SH-SY5Y (cell line): Measurements from ENCODE around the gene MS4A7.

Experiments
- GATA2 ChIP-seq: IDR thresholded peaks from 2 replicates; pipeline ENCODE4 v1.6.1; 2011; ENCODE audit warnings: mild to moderate bottlenecking, low read depth, low read length
- GATA3 ChIP-seq: IDR thresholded peaks from 2 replicates; pipeline ENCODE4 v1.6.1; 2011; ENCODE audit warnings: low read depth, mild to moderate bottlenecking, low read length, moderate library complexity

The MS4A7 gene, protein sequence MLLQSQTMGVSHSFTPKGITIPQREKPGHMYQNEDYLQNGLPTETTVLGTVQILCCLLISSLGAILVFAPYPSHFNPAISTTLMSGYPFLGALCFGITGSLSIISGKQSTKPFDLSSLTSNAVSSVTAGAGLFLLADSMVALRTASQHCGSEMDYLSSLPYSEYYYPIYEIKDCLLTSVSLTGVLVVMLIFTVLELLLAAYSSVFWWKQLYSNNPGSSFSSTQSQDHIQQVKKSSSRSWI

DNA sequence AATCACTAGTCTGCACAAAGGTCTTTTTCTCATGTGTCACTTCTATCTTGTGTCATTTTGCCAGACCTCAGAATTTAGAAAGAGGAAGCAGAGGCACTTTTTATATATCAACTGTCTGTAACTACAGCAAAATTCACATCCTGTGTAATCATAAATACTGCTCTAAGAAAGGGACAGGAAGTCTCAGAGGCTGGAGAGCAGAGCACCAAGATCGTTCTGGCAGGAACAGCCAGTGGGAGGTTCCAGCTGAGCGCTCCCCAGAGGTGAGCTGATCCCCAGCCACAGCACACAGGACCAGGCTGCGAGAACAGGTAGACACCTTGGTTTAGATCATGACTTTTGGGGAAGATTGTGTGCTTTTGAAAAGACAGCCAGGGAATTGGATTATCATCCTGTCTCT, at the start of gene MS4A7:
TSS of gene MS4A7 (plus strand) at position 179 of the 400 bp plus-strand sequence. CDS start 4,610 bp downstream, outside the sequence.
- TF ChIP-seq GATA2 (no peak), GATA3 (no peak)

DNA sequence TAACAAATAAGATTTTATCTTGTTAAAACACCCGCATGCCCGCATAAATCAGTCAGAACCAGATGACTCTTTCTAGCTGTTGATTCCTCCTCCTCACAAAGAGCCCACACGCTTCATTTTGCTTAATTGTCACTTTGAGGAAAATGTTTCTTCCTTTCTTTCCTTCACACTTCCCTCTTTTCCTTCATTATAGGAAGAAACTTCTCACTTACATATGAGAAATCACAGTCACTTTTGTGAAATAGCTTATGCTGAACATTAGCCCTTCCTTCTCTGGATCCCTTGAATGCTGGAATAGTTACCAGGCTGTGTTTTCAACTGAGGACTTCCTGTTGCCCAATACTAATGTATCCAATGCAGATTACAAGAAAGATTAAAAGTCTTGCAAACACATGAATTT, 45.5 kb upstream of the MS4A7 start:
- TF ChIP-seq GATA3 (no peak), GATA2 (no peak)

DNA sequence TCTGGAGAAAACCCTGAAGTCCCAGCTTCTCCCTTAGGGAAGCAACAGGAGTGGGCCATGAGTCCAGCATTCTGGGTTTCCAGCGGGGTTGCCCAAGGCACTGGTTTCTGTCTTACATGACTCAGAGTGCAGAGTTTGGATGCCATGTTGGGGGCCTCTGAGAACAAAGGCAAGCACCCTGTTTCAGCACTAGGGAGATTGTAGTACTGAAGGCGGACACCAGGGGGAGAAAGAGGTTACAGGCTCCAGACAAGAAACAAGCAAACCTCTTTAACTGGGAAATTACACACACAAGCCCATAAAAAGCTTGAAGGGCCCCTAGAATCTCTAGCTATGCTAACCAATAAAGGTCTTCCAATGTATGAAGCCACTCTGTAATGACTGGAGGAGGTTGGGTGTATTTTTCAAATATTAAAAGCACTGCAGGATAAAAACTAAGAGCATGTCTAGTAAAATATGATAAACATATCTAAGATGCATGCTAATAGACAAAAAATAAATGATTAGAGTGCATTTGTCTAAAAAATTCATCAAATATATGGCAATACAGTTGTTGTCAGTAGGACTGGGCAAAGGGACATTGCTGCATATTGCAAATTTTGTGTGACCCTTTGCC, 44.2 kb upstream of the MS4A7 start:
- TF ChIP-seq GATA3 (no peak), GATA2 (no peak)

DNA sequence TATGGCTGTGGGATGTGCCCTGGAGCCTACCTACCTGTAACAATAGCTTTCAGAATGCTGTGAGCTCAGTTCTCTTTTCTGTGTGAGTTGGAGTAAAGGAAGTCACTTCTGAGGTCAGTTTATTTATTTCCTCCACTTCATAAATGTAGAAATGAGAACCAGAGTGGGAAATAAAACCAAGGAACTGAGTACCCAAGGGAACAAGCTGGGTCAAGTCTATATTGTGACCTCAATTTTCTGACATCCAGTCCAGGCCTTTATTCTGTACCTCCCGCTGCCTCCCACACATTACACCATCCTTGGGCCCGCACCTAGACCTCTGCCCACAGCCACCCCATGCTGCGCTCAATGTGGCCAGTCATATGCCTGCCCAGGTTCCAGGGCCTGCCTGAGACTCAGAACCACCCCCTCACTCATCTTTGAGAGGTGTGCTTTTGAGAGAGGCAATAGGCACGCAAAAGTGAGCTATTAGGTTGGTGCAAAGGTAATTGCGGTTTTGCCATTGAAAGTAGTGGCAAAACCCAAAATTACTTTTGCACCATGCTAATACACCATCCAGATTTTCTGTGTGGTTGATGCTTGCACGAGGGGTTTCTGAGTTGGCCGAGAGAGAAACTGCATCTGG, 41.5 kb upstream of the MS4A7 start:
- TF ChIP-seq GATA2 (no peak), GATA3 (no peak)

DNA sequence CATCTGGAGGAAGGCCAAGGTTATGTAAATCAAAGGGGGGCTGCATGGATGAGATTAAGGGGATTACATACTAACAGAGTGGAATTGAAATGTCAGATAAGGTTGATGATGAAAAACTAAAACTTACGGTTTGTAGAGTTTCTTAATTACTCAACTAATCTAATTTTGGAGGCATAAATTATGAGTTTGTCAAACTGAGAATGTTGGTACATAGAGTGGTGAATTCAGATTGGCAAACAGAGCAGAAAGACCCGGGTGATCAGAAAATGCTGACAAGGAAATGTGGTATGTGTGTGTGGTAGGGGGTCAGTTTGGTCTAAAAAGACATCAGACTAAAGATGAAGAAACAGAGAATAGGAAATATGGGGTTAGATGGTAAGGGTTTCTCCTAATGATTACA, 40.3 kb upstream of the MS4A7 start:
- no peak for TF ChIP-seq GATA3
- TF ChIP-seq GATA2 = no peak

DNA sequence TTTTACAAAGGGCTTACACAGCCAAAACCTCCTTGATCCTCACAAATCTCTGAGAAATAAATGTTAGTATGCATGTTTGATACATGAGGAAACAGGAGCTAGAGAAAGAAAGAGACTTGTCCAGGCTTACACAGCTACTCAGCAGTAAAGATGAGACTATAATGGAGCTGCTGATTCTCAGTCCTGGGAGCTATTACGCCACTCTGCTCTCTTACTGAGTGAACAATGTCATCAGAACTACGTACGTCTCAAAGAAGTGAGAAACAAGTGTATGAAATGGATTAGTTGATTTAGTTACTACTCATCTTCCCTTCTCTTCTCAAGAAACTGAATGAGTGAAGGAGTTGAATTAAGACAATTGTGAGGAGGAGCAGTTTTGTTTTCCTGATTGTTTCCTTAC, 39.0 kb upstream of the MS4A7 start:
- no peak for TF ChIP-seq GATA2
- no peak for TF ChIP-seq GATA3

DNA sequence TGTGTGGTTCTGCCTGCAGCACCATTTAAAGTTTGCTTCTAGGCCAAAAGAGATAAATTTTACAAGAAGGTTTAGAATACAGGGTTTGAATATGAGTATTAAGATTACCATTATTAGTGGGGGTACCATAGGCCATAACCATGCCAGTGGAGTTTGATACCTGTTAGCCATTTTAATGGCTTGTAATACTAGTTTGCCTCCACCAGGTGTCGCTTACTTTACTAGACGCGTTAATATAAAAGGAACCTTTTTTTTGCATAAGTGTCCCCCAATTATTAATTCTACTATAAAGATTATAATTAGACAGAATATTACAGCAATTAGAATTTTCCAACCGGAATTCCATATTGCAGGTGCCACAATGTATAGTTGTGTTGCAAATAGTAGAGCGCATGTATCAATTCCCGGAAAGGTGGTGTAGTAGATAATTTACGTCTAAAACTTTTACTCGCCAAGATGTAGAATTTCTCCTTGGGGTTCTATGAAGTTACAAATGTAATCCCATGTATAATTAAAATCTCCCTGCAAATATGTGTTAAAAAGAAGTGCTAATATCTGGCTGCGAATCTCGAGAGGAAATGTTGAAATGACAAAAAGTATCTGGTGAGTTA, 35.1 kb upstream of the MS4A7 start:
- TF ChIP-seq GATA3 (no peak), GATA2 (no peak)

DNA sequence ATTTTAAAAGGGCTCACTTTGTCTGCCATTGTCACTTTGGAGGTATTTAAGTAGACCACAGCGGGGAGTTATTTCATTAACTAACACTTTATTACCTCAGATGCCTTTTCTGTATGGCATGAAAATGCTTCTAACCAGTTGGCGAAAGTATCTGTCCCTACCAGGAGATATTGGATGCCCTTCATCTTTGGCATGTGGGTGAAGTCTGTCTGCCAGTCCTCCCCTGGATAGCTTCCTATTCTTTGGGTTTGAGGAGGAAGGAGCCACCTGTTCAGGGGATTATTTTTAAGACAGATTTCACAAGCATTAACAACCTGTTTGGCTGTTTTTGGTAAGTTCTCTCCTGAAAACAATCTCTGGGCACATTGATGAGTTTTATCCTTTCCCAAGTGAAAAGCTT, 34.2 kb upstream of the MS4A7 start:
- TF ChIP-seq GATA3 (no peak), GATA2 (no peak)

DNA sequence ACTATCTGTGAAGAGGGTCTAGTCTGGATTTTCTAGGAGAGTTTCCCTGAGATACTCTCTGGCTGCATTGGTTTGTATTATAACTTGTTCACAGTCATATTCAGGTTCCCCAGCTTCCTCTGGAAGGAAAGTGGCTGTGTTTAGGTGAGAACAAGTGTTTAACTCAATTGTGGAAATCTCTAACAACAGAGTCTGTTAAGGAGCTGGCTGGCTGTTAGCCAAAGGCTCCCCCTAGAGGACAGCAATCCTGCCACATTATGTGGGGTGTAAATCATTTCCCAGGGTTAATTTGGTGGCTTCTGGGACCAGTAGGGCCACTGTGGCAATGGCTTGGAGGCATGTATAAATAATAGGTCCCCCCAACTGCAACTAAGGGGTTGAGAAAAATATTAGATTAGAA, 32.8 kb upstream of the MS4A7 start:
- no peak for TF ChIP-seq GATA2
- TF ChIP-seq GATA3 = no peak

DNA sequence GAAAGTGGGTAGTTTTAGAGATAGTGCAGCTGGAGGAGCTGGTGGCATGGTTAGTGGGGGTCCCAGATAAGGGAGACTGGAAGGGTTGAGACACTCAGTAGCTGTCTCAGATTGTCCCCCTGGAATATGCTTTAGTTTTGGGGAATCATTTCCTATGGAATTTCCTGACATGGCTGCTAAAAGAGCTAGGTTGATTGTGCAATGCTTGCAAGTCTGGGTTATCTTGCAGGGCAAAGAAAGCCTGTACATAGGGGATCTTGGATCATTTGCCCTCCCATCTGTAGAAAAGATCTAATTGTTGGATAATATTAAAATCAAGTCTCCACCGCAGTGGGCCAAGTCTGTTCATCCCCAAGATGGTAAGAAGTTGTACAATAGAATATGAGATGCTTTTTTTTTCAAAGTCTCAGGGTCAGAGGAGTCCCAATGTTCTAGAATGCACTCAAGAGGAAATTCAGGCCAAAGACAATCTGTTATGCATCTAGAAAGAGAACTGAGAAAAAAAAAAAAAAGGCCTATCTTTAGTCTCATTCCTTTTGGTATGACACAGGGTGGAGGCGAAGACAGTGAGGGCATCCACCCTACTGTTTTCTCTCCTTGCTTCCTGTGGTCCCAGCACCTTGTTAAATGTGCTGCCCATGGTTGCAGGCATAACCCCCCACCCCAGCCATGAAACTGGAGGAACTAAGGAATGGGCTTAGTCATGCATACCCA, 31.1 kb upstream of the MS4A7 start:
- TF ChIP-seq GATA3 (no peak), GATA2 (no peak)

DNA sequence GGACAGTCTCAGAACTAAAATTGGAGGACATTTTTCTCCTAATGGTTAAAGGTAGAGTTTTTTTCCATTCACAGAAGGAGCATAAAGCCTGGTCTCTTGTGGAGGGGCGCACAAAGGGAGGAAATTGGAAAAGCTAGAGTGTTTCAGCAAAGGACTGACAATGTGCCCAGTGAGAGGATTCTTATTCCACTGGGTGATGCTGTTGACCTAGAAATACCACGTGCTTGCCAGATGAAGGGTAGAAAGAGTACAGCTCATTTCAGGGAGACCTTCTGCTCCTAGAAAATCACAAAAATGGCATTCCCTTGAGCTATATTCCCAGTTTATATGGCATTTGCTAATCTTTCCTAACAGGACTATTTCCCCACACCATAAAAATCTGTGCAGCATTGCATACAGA, 30.2 kb upstream of the MS4A7 start:
- no peak for TF ChIP-seq GATA3
- no peak for TF ChIP-seq GATA2

DNA sequence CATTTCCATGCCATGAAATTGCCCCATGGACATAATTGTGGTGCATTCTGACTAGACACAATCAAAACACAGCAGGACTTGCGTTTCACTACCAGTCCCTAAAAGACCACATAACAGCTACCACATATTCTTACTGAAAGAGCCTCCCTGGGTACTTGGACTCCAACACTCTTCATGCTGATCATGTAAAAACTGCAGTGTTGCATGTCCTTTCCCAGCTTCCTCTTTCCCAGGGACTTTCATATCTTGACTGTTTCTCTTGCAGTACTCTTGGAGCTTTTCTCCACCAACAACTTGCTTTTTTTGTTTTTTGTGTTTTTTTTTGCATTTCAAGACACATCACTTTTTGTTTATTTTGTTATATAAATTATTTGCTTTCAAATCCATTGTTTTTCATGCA, 28.3 kb upstream of the MS4A7 start:
- TF ChIP-seq GATA3 (no peak), GATA2 (no peak)

DNA sequence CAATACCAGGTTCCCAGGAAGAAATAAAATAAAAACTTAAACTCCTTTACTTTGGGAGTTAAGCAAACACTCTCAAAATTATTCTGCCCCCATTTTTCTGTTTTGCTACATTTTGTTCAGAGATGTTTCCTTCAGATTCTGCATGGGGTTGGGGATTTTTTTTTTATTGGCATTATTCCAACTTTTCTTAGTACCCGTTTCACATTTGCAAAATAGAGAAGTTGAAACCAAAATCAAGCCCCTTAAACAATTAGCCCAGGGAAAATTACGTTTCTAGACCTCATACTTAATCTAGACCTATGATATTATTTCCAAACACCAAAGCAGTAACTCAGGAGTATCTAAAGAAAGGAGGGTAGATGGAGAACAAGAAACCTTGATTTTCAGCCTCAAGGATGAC, 20.6 kb upstream of the MS4A7 start:
- TF ChIP-seq GATA3 (no peak), GATA2 (no peak)

DNA sequence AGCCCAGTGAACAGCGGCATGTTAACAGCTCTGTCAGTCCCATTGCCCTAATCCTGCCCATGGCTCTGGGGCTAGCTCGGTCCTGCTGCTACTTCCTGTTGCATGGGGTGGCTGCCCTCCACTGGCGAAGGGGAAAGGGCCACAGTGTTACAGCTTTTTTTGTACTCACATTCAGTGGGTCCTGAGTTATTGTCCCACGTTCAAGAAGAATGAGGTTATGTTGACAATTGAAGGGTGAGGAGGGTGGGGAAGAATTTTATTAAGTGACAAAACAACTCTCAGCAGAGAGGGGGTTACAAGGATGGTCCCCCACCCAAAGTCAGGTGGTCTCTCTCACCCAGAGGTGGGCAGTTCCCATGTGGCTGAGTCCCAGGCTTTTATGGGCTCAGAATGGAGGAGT, 17.7 kb upstream of the MS4A7 start:
- no peak for TF ChIP-seq GATA3
- no peak for TF ChIP-seq GATA2

DNA sequence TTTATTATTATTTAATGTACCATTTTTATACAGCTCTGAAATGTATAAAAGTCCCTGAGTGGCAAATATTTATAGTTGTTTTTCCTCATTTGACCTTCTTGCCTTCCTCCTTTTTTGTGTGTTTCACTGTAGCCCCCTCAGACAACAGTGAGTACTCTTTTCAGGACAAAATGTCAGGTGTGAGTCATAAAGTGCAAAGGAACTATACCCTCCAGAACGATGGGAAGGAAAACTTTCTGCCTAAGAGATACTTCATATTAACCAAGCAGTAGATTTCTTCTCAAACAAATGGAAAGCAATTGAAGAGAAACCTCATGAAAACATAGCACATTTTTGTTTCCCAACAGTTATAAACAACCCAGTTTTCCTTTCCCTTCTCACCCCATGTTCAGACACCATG, 16.1 kb upstream of the MS4A7 start:
- TF ChIP-seq GATA2 = no peak
- no peak for TF ChIP-seq GATA3
